Fibroblast of lung (primary cell): ENCODE data around the gene TMEM26. TPM values are rescaled to one million over a fixed set of nuclear protein-coding genes. Genes with fewer than 3 reads are reported as not detected.
"Not testable (repeated sequence)": the region's sequence is repeated elsewhere in the genome, so short reads cannot be mapped to it uniquely, and the experiment has no call there.

Source experiments
- DNase-seq, 2 donors: peaks; one replicate each; pipeline versions ENCODE4 v3.0.0 to v3.0.0-alpha.2; 2010; ENCODE audit warnings: low read depth in 2 of 2
- H2AFZ ChIP-seq: 2 replicates; pipeline ENCODE4 v1.5.1; 2012; ENCODE audit warnings: low read length, control low read depth, inconsistent platforms
- H3K27ac ChIP-seq: 2 replicates; pipeline ENCODE4 v1.5.1; 2011; ENCODE audit warnings: low read length, control low read depth; ENCODE audit not compliant: insufficient read depth
- H3K27me3 ChIP-seq: 2 replicates; pipeline ENCODE4 v1.5.1; 2011; ENCODE audit warnings: mild to moderate bottlenecking, low read length; ENCODE audit not compliant: control insufficient read depth, insufficient read depth
- H3K36me3 ChIP-seq: 2 replicates; pipeline ENCODE4 v1.5.1; 2011; ENCODE audit warnings: low read length; ENCODE audit not compliant: control insufficient read depth, insufficient read depth
- H3K4me1 ChIP-seq: 2 replicates; pipeline ENCODE4 v1.5.1; 2011; ENCODE audit warnings: low read length; ENCODE audit not compliant: control insufficient read depth, insufficient read depth; ENCODE audit errors: extremely low read depth
- H3K4me2 ChIP-seq: 2 replicates; pipeline ENCODE4 v1.5.1; 2011; ENCODE audit warnings: low read length, control low read depth; ENCODE audit not compliant: insufficient read depth; ENCODE audit errors: extremely low read depth
- H3K4me3 ChIP-seq, 4 experiments: fragments of 200-600 bp in 1 of 4; sonication (generic) in 1 of 4; replicated peaks in 1 of 4; 2 replicates each; pipeline ENCODE4 v1.5.1; 2011 to 2016; ENCODE audit warnings: low read length in 4 of 4, low read depth in 3 of 4, mild to moderate bottlenecking in 3 of 4, control low read depth in 2 of 4, inconsistent platforms in 1 of 4, mixed read lengths in 1 of 4; ENCODE audit not compliant: insufficient read depth in 1 of 4; ENCODE audit errors: control extremely low read depth in 1 of 4
- H3K79me2 ChIP-seq: 2 replicates; pipeline ENCODE4 v1.5.1; 2012; ENCODE audit warnings: mild to moderate bottlenecking, low read length, inconsistent platforms; ENCODE audit not compliant: control insufficient read depth, insufficient read depth
- H3K9ac ChIP-seq: 2 replicates; pipeline ENCODE4 v1.5.1; 2011; ENCODE audit warnings: mild to moderate bottlenecking, low read length, control low read depth; ENCODE audit not compliant: insufficient read depth
- H3K9me3 ChIP-seq: 2 replicates; pipeline ENCODE4 v1.5.1; 2012; ENCODE audit warnings: low read depth, low read length; ENCODE audit not compliant: control insufficient read depth, insufficient read depth
- H4K20me1 ChIP-seq: 2 replicates; pipeline ENCODE4 v1.5.1; 2011; ENCODE audit warnings: low read length; ENCODE audit not compliant: control insufficient read depth, insufficient read depth; ENCODE audit errors: extremely low read depth
- CTCF ChIP-seq, 2 donors: IDR thresholded peaks in 1 of 2; conservative IDR thresholded peaks in 1 of 2; 1 replicate in 1 of 2; 2 replicates in 1 of 2; pipeline ENCODE4 v1.5.1; 2011 to 2012; ENCODE audit warnings: low read length in 2 of 2, control low read depth in 1 of 2, inconsistent platforms in 1 of 2, low read depth in 1 of 2, mild to moderate bottlenecking in 1 of 2
- EZH2 ChIP-seq: IDR thresholded peaks from 2 replicates; pipeline ENCODE4 v1.5.1; 2012; ENCODE audit warnings: low read length, control low read depth, mild to moderate bottlenecking; ENCODE audit errors: missing control alignments
- polyA plus RNA-seq, 2 donors: library from polyadenylated mRNA; depleted of rRNA in 1 of 2; stranded (reverse) in 1 of 2; unstranded in 1 of 2; fragments of >200 nt; gene quantifications; 2 replicates each; pipeline ENCODE4 v1.2.1, GENCODE V29; 2011 to 2012; ENCODE audit warnings: missing spikeins in 1 of 2
- total RNA-seq: library from RNA; depleted of rRNA; stranded (reverse); fragments of >200 nt; gene quantifications from 2 replicates; pipeline ENCODE4 v1.2.1, GENCODE V29; 2014

Gene TMEM26
- total and polyA plus RNA-seq, 2 donors (not counting 1 experiment from before 2014, with no cell fraction given), result 1.4 to 2.3 TPM

DNA sequence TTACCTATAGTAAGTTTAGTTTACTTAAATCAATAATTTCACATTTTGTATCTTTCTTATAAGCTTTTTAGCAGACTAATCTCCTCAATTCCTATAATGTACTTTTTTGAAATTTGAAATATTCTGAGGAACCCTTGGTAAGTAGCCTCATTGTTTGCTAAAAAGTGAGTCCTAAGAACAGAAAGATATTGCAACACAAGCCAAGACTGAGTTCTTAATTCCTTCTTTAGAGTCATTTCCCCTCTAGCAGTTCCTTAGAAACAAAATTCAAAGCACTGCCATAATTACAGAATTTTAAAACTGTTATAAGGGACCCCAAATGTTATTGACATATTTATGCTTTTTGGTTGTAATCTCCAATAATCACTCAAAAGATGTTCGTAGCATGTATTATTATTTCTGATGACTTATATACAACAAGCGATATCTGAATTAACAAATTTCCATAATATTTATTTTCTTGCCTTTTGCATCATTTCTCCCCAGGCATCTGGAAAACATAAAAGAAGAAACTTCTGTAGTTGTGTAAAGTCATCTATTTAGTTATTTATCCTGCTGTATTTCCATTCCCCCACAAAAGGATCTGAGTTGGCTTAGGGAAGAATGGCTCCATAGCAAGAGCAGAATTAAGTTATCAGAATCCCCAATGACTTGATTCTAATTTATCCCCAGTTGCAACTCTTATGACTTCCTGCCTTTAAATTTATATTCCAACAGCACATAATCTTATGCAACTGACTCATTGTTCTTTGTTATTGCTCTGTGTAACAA, 67.8 kb downstream of the TMEM26 start:
- no peak for DNase-seq
- H3K27me3 ChIP-seq, result no peaks in the 10 kb centered on the region
- H3K9ac ChIP-seq, result no peak overlapping the region
- H3K27ac ChIP-seq, result no peak overlapping the region
- no peaks in the 10 kb centered on the region for H3K79me2 ChIP-seq
- H3K4me1 ChIP-seq, result no peaks in the 10 kb centered on the region
- TF ChIP-seq CTCF (conservative IDR thresholded peaks at IDR 0.05 in 1 of 2, IDR thresholded peaks at IDR 0.05 in 1 of 2; ENCODE audit: low read depth in 1 of 2, low read length in 2 of 2) (no peak), EZH2 (no peak)
- no peak overlapping the region for H3K4me2 ChIP-seq
- no peaks in the 10 kb centered on the region for H3K36me3 ChIP-seq
- no peaks in the 10 kb centered on the region for H3K9me3 ChIP-seq
- H4K20me1 ChIP-seq, result no peaks in the 10 kb centered on the region
- no peak overlapping the region for H3K4me3 ChIP-seq
- no peak overlapping the region for H2AFZ ChIP-seq

DNA sequence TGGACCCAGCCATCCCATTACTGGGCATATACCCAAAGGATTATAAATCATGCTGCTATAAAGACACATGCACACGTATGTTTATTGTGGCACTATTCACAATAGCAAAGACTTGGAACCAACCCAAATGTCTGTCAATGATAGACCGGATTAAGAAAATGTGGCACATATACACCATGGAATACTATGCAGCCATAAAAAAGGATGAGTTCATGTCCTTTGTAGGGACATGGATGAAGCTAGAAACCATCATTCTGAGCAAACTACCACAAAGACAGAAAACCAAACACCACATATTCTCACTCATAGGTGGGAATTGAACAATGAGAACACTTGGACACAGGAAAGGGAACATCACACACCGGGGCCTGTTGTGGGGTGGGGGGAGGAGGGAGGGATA, 72.0 kb downstream of the TMEM26 start:
- H3K4me3 ChIP-seq, H3K36me3 ChIP-seq, H3K79me2 ChIP-seq, H3K27me3 ChIP-seq, H3K27ac ChIP-seq, H3K9me3 ChIP-seq, H3K4me1 ChIP-seq, H2AFZ ChIP-seq, H4K20me1 ChIP-seq, H3K4me2 ChIP-seq, H3K9ac ChIP-seq, DNase-seq: not testable (repeated sequence)

DNA sequence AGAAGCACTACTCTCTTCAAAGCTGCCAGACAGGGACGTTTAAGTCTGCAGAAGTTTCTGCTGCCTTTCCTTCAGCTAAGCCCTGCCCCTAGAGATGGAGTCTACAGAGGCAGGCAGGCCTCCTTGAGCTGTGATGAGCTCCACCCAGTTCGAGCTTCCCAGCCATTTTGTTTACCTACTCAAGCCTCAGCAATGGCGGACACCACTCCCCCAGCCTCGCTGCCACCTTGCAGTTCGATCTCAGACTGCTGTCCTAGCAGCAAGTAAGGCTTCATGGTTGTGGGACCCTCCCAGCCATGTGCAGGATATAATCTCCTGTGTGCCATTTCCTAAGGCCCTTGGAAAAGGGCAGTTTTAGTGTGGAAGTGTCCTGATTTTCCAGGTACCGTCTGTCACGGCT, 74.3 kb downstream of the TMEM26 start:
- no peaks in the 10 kb centered on the region for H3K4me1 ChIP-seq
- no peak for TF ChIP-seq EZH2
- H3K27ac ChIP-seq, result no peak overlapping the region
- no peak overlapping the region for H3K4me2 ChIP-seq
- no peaks in the 10 kb centered on the region for H3K9me3 ChIP-seq
- H3K79me2 ChIP-seq, result no peaks in the 10 kb centered on the region
- no peak overlapping the region for H2AFZ ChIP-seq
- no peaks in the 10 kb centered on the region for H3K27me3 ChIP-seq
- H3K9ac ChIP-seq, result no peak overlapping the region
- no peak for DNase-seq
- H4K20me1 ChIP-seq, result no peaks in the 10 kb centered on the region
- no peak overlapping the region for H3K4me3 ChIP-seq
- no peaks in the 10 kb centered on the region for H3K36me3 ChIP-seq

DNA sequence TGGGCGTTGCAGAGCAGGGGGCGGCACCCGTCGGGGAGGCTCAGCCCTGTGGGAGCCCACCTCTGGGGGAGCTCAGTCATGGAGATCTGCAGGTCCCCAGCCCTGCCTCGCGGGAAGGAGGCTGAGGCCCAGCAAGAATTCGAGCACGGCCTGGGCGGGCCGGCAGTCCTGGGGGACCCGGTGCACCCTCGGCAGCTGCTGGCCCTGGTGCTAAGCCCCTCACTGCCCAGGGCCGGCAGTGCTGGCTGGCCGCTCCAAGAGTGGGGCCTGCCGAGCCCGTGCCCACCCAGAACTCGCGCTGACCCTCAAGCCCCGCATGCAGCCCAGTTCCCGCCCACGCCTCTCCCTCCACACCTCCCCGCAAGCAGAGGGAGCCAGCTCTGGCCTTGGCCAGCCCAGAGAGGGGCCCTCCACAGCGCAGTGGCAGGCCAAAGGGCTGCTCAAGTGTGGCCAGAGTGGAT, 76.2 kb downstream of the TMEM26 start:
- H3K9me3 ChIP-seq, result no peaks in the 10 kb centered on the region
- H3K79me2 ChIP-seq, result no peaks in the 10 kb centered on the region
- H3K27ac ChIP-seq, result no peak overlapping the region
- H2AFZ ChIP-seq, result no peak overlapping the region
- no peak overlapping the region for H3K4me3 ChIP-seq
- H3K9ac ChIP-seq, result no peak overlapping the region
- H3K4me1 ChIP-seq, result no peaks in the 10 kb centered on the region
- H4K20me1 ChIP-seq, result no peaks in the 10 kb centered on the region
- DNase-seq, result no peak
- H3K4me2 ChIP-seq, result no peak overlapping the region
- H3K36me3 ChIP-seq, result no peaks in the 10 kb centered on the region
- no peaks in the 10 kb centered on the region for H3K27me3 ChIP-seq
- TF ChIP-seq CTCF (conservative IDR thresholded peaks at IDR 0.05 in 1 of 2, IDR thresholded peaks at IDR 0.05 in 1 of 2; ENCODE audit: low read depth in 1 of 2, low read length in 2 of 2) (no peak), EZH2 (no peak)
